ENCODE results near the gene EPB41L4B. TPM values are rescaled to one million over a fixed set of nuclear protein-coding genes. Genes with fewer than 3 reads are reported as not detected.

Gene EPB41L4B
- total and polyA plus RNA-seq, 9 donors, result 6.2 to 14.3 (median 6.8) TPM

- H3K4me3 ChIP-seq (ENCODE audit: low read length), result no peak overlapping the region
- peaks cover 23% of the 10 kb centered on the region for H3K27me3 ChIP-seq (ENCODE audit: control insufficient read depth, insufficient read depth, low read length)
These were observed 157.7 kb downstream of the EPB41L4B start for GRCh38 chr9:109163194-109163593.

GRCh38 chr9:109162677-109163076, 158.2 kb downstream of the EPB41L4B start:
- Histone ChIP-seq H3K36me3 (ENCODE audit: control insufficient read depth, insufficient read depth, low read length) (no peaks in the 10 kb centered on the region), H3K4me1 (ENCODE audit: control insufficient read depth, insufficient read depth, low read length) (no peaks in the 10 kb centered on the region), H3K27me3 (ENCODE audit: control insufficient read depth, insufficient read depth, low read length) (peaks cover 19% of the 10 kb centered on the region), H3K9me3 (replicated peaks; ENCODE audit: control insufficient read depth, low read depth, low read length) (no peaks in the 10 kb centered on the region), H3K27ac (ENCODE audit: low read length) (no peak overlapping the region), H3K4me3 (ENCODE audit: low read length) (no peak overlapping the region)
- DNase-seq, result no peak
- 57% methylated on average over 1 of the region's 3 CpGs for WGBS (ENCODE audit: insufficient coverage)

More at GRCh38 chr9:109163194-109163593, 157.7 kb downstream of the EPB41L4B start:
- Histone ChIP-seq H3K4me1 (ENCODE audit: control insufficient read depth, insufficient read depth, low read length) (no peaks in the 10 kb centered on the region), H3K27ac (ENCODE audit: low read length) (no peak overlapping the region), H3K36me3 (ENCODE audit: control insufficient read depth, insufficient read depth, low read length) (no peaks in the 10 kb centered on the region), H3K9me3 (replicated peaks; ENCODE audit: control insufficient read depth, low read depth, low read length) (no peaks in the 10 kb centered on the region)
- no peak for DNase-seq
- WGBS (ENCODE audit: insufficient coverage), result no CpG with 5 or more reads among the region's 1 CpG

GRCh38 chr9:109161471-109161870, 159.4 kb downstream of the EPB41L4B start:
- Histone ChIP-seq H3K4me3 (ENCODE audit: low read length) (no peak overlapping the region), H3K27ac (ENCODE audit: low read length) (no peak overlapping the region), H3K36me3 (ENCODE audit: control insufficient read depth, insufficient read depth, low read length) (no peaks in the 10 kb centered on the region), H3K4me1 (ENCODE audit: control insufficient read depth, insufficient read depth, low read length) (no peaks in the 10 kb centered on the region), H3K27me3 (ENCODE audit: control insufficient read depth, insufficient read depth, low read length) (peaks cover 10% of the 10 kb centered on the region), H3K9me3 (replicated peaks; ENCODE audit: control insufficient read depth, low read depth, low read length) (no peaks in the 10 kb centered on the region)
- no CpG with 5 or more reads among the region's 3 CpGs for WGBS (ENCODE audit: insufficient coverage)
- no peak for DNase-seq

GRCh38 chr9:109159583-109159982, 161.3 kb downstream of the EPB41L4B start:
- Histone ChIP-seq H3K4me3 (ENCODE audit: low read length) (no peak overlapping the region), H3K4me1 (ENCODE audit: control insufficient read depth, insufficient read depth, low read length) (no peaks in the 10 kb centered on the region), H3K9me3 (replicated peaks; ENCODE audit: control insufficient read depth, low read depth, low read length) (no peaks in the 10 kb centered on the region), H3K36me3 (ENCODE audit: control insufficient read depth, insufficient read depth, low read length) (no peaks in the 10 kb centered on the region), H3K27me3 (ENCODE audit: control insufficient read depth, insufficient read depth, low read length) (no peaks in the 10 kb centered on the region), H3K27ac (ENCODE audit: low read length) (no peak overlapping the region)
- no peak for DNase-seq
- WGBS (ENCODE audit: insufficient coverage), result 78% methylated on average over 1 of the region's 4 CpGs

GRCh38 chr9:109158651-109159050, 162.2 kb downstream of the EPB41L4B start:
- H3K4me1 ChIP-seq (ENCODE audit: control insufficient read depth, insufficient read depth, low read length), result no peaks in the 10 kb centered on the region
- no peaks in the 10 kb centered on the region for H3K36me3 ChIP-seq (ENCODE audit: control insufficient read depth, insufficient read depth, low read length)
- no peak overlapping the region for H3K4me3 ChIP-seq (ENCODE audit: low read length)
- peaks cover 2% of the 10 kb centered on the region for H3K27me3 ChIP-seq (ENCODE audit: control insufficient read depth, insufficient read depth, low read length)
- no peaks in the 10 kb centered on the region for H3K9me3 ChIP-seq (replicated peaks; ENCODE audit: control insufficient read depth, low read depth, low read length)
- no peak for DNase-seq
- H3K27ac ChIP-seq (ENCODE audit: low read length), result no peak overlapping the region

- Histone ChIP-seq H3K4me3 (ENCODE audit: low read length) (no peak overlapping the region), H3K27ac (ENCODE audit: low read length) (no peak overlapping the region), H3K4me1 (ENCODE audit: control insufficient read depth, insufficient read depth, low read length) (no peaks in the 10 kb centered on the region), H3K27me3 (ENCODE audit: control insufficient read depth, insufficient read depth, low read length) (peaks cover 2% of the 10 kb centered on the region), H3K36me3 (ENCODE audit: control insufficient read depth, insufficient read depth, low read length) (no peaks in the 10 kb centered on the region), H3K9me3 (replicated peaks; ENCODE audit: control insufficient read depth, low read depth, low read length) (peaks cover 6% of the 10 kb centered on the region)
- 87% methylated on average over 3 of the region's 8 CpGs for WGBS (ENCODE audit: insufficient coverage)
- no peak for DNase-seq
These were observed 164.2 kb downstream of the EPB41L4B start for GRCh38 chr9:109156708-109157107.

- Histone ChIP-seq H3K27me3 (ENCODE audit: control insufficient read depth, insufficient read depth, low read length) (peaks cover 2% of the 10 kb centered on the region), H3K27ac (ENCODE audit: low read length) (no peak overlapping the region), H3K4me1 (ENCODE audit: control insufficient read depth, insufficient read depth, low read length) (no peaks in the 10 kb centered on the region), H3K36me3 (ENCODE audit: control insufficient read depth, insufficient read depth, low read length) (no peaks in the 10 kb centered on the region), H3K4me3 (ENCODE audit: low read length) (no peak overlapping the region), H3K9me3 (replicated peaks; ENCODE audit: control insufficient read depth, low read depth, low read length) (peaks cover 6% of the 10 kb centered on the region)
- no CpG with 5 or more reads among the region's 3 CpGs for WGBS (ENCODE audit: insufficient coverage)
- DNase-seq, result no peak
These were observed 169.8 kb downstream of the EPB41L4B start for GRCh38 chr9:109150925-109151545.

GRCh38 chr9:109149722-109150121, 171.1 kb downstream of the EPB41L4B start:
- peaks cover 6% of the 10 kb centered on the region for H3K9me3 ChIP-seq (replicated peaks; ENCODE audit: control insufficient read depth, low read depth, low read length)
- H3K4me1 ChIP-seq (ENCODE audit: control insufficient read depth, insufficient read depth, low read length), result no peaks in the 10 kb centered on the region
- H3K27ac ChIP-seq (ENCODE audit: low read length), result no peak overlapping the region
- no peak for DNase-seq
- peaks cover 2% of the 10 kb centered on the region for H3K27me3 ChIP-seq (ENCODE audit: control insufficient read depth, insufficient read depth, low read length)
- no CpG with 5 or more reads among the region's 4 CpGs for WGBS (ENCODE audit: insufficient coverage)
- H3K36me3 ChIP-seq (ENCODE audit: control insufficient read depth, insufficient read depth, low read length), result no peaks in the 10 kb centered on the region
- H3K4me3 ChIP-seq (ENCODE audit: low read length), result no peak overlapping the region

- WGBS (ENCODE audit: insufficient coverage), result 100% methylated on average over 1 of the region's 5 CpGs
- H3K4me1 ChIP-seq (ENCODE audit: control insufficient read depth, insufficient read depth, low read length), result no peaks in the 10 kb centered on the region
These were observed 171.8 kb downstream of the EPB41L4B start for GRCh38 chr9:109149089-109149488.

GRCh38 chr9:109145051-109145450, 175.8 kb downstream of the EPB41L4B start:
- Histone ChIP-seq H3K9me3 (replicated peaks; ENCODE audit: control insufficient read depth, low read depth, low read length) (no peaks in the 10 kb centered on the region), H3K4me3 (ENCODE audit: low read length) (no peak overlapping the region), H3K27me3 (ENCODE audit: control insufficient read depth, insufficient read depth, low read length) (no peaks in the 10 kb centered on the region), H3K36me3 (ENCODE audit: control insufficient read depth, insufficient read depth, low read length) (no peaks in the 10 kb centered on the region), H3K27ac (ENCODE audit: low read length) (no peak overlapping the region), H3K4me1 (ENCODE audit: control insufficient read depth, insufficient read depth, low read length) (no peaks in the 10 kb centered on the region)
- 73% methylated on average over 2 of the region's 6 CpGs for WGBS (ENCODE audit: insufficient coverage)
- DNase-seq, result no peak

More at GRCh38 chr9:109149089-109149488, 171.8 kb downstream of the EPB41L4B start:
- Histone ChIP-seq H3K27me3 (ENCODE audit: control insufficient read depth, insufficient read depth, low read length) (peaks cover 2% of the 10 kb centered on the region), H3K4me3 (ENCODE audit: low read length) (no peak overlapping the region), H3K27ac (ENCODE audit: low read length) (no peak overlapping the region), H3K36me3 (ENCODE audit: control insufficient read depth, insufficient read depth, low read length) (no peaks in the 10 kb centered on the region), H3K9me3 (replicated peaks; ENCODE audit: control insufficient read depth, low read depth, low read length) (peaks cover 6% of the 10 kb centered on the region)
- no peak for DNase-seq
